ENCODE measurements around the gene HDAC3.

The HDAC3 gene

GRCh38 chr5:141598391-141599345 is 38.0 kb downstream of the HDAC3 start:
- no peak for DNase-seq

- peak; percentile 68 for DNase-seq
Measured at GRCh38 chr5:141597814-141598213, 38.8 kb downstream of the HDAC3 start.

DNA sequence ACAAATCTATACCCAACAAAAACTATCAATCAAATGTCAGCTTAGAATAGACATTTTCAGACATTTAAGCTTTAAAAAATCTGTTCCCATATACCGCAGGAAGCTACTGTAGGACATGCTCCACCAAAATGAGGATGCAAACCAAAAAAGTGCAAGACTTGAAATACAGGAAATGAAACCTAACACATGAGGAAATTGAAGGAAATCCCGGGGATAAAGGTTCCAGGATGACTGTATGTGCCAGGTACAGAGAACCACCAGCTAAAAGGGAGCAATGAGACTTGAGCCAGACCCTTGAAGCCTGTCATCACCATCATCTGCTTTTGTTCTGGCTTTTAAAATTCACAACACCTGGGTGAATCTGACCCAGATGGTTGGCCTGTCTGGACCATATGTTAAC is 39.3 kb downstream of the HDAC3 start:
- no peak for DNase-seq

DNA sequence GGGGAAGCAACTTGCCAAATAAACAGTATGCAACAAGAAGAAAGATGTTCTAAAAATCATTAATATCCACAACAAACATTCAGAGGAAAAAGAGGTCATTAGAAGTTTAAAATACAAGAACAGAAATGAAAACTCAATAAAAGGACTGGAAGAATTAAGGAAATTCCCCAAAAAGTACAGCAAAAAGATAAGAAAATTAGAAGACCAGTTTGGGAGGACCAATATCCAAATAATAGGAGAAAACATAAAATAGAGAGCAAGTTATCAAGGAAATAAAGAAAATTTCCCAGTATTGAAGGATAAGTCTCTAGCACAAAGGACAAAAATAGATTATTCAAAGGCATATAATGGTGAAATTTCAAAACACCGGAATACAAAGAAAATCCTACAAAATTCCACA is 39.8 kb downstream of the HDAC3 start:
- DNase-seq: no peak

DNA sequence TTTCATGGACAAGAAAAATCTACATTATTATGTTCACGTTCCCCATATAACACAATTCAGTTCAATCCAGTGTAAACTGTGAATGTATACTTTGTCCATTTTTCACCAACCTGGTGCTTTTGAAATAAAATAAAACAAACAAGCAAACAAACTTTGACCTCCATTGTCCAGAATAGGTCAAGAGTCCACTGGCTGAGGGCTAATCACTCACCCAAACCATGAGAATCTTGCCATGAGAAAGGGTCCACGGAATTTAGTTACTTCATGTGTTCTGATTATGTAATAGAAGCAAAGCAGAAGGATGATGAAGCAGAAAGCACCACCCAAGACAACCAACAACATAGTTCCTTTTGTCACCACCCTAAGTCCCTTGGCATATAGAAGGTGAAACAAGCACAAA is 46.5 kb downstream of the HDAC3 start:
- DNase-seq: no peak

DNA sequence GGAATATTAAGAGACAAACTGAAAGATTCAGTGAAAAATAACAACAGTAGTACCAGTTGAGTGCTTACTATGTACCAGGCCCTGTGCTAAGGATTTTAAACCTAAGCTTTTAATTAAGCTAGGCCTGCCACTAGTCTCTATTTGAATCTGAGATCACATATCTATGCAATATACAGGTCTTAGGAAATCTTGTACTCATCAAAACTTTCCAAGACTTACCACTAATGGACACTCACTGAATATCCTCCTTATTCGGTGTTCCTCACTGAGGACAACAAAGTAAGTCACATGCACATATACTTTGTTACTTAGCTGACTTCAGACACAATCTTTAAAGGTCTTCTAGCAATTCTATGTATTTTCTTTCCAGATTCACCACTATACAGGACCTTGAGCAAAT is 50.4 kb downstream of the HDAC3 start:
- no peak for DNase-seq

- no peak for DNase-seq
Measured at GRCh38 chr5:141585594-141585993, 51.1 kb downstream of the HDAC3 start.

GRCh38 chr5:141574122-141574510 is 62.5 kb downstream of the HDAC3 start:
- no peak for DNase-seq

- DNase-seq: no peak
Measured at GRCh38 chr5:141573489-141574121, 63.0 kb downstream of the HDAC3 start.

Measured in NCI-H524 treated with DMSO at 0.1 percent for 48 hours (cell line).